ENCODE results near the gene NOC4L.

- TF ChIP-seq POLR2A (IDR thresholded peaks at IDR 0.05; ENCODE audit: low read depth, low read length): no peak
- TF ChIP-seq RAD21 (IDR thresholded peaks at IDR 0.05; ENCODE audit: low read length): no peak
- TF ChIP-seq, protein P1, sequence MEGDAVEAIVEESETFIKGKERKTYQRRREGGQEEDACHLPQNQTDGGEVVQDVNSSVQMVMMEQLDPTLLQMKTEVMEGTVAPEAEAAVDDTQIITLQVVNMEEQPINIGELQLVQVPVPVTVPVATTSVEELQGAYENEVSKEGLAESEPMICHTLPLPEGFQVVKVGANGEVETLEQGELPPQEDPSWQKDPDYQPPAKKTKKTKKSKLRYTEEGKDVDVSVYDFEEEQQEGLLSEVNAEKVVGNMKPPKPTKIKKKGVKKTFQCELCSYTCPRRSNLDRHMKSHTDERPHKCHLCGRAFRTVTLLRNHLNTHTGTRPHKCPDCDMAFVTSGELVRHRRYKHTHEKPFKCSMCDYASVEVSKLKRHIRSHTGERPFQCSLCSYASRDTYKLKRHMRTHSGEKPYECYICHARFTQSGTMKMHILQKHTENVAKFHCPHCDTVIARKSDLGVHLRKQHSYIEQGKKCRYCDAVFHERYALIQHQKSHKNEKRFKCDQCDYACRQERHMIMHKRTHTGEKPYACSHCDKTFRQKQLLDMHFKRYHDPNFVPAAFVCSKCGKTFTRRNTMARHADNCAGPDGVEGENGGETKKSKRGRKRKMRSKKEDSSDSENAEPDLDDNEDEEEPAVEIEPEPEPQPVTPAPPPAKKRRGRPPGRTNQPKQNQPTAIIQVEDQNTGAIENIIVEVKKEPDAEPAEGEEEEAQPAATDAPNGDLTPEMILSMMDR (conservative IDR thresholded peaks at IDR 0.05; ENCODE audit: low read depth, low read length): no peak
- TF ChIP-seq, protein P2, sequence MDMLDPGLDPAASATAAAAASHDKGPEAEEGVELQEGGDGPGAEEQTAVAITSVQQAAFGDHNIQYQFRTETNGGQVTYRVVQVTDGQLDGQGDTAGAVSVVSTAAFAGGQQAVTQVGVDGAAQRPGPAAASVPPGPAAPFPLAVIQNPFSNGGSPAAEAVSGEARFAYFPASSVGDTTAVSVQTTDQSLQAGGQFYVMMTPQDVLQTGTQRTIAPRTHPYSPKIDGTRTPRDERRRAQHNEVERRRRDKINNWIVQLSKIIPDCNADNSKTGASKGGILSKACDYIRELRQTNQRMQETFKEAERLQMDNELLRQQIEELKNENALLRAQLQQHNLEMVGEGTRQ (IDR thresholded peaks at IDR 0.05; ENCODE audit: low read depth, low read length): no peak
- no peak for TF ChIP-seq RCOR1 (IDR thresholded peaks at IDR 0.05; ENCODE audit: insufficient replicate concordance, low read length)
- TF ChIP-seq MAFK (IDR thresholded peaks at IDR 0.05; ENCODE audit: low read depth, low read length): no peak
- no peak for TF ChIP-seq MXI1 (IDR thresholded peaks at IDR 0.05; ENCODE audit: borderline replicate concordance, low read depth, low read length)
- no peak for TF ChIP-seq RFX5 (IDR thresholded peaks at IDR 0.05; ENCODE audit: low read depth, low read length)
- TF ChIP-seq, protein P3, sequence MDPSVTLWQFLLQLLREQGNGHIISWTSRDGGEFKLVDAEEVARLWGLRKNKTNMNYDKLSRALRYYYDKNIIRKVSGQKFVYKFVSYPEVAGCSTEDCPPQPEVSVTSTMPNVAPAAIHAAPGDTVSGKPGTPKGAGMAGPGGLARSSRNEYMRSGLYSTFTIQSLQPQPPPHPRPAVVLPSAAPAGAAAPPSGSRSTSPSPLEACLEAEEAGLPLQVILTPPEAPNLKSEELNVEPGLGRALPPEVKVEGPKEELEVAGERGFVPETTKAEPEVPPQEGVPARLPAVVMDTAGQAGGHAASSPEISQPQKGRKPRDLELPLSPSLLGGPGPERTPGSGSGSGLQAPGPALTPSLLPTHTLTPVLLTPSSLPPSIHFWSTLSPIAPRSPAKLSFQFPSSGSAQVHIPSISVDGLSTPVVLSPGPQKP (IDR thresholded peaks at IDR 0.05; ENCODE audit: borderline replicate concordance, low read depth, low read length): no peak
These were observed 23.5 kb downstream of the NOC4L start for GRCh38 chr12:132167611-132168310.
